Astrocyte (in vitro differentiated cells and primary cell): ENCODE results near the gene CD300LD. TPM values are rescaled to one million over a fixed set of nuclear protein-coding genes. Genes with fewer than 3 reads are reported as not detected.
A peak's percentile ranks its signal among the peaks of the same experiment; 100 is the strongest.

ENCODE experiments used
- DNase-seq: peaks from one replicate; pipeline ENCODE4 v3.0.0-alpha.2; 2010; ENCODE audit warnings: low read depth
- FAIRE-seq: peaks from 2 replicates; lab custom pipeline; 2011; peaks lifted over from hg19 to GRCh38; lab: Jason Lieb, UNC
- H2AFZ ChIP-seq: 2 replicates; pipeline ENCODE4 v1.6.0; 2012; ENCODE audit warnings: low read depth, low read length, inconsistent platforms
- H3K27ac ChIP-seq: 2 replicates; pipeline ENCODE4 v1.5.1; 2011; ENCODE audit warnings: low read depth, low read length, inconsistent platforms
- H3K27me3 ChIP-seq: 2 replicates; pipeline ENCODE4 v1.6.0; 2011; ENCODE audit warnings: low read length, inconsistent platforms; ENCODE audit not compliant: insufficient read depth
- H3K36me3 ChIP-seq: 2 replicates; pipeline ENCODE4 v1.5.1; 2011; ENCODE audit warnings: low read length, inconsistent platforms; ENCODE audit not compliant: insufficient read depth
- H3K4me1 ChIP-seq: 2 replicates; pipeline ENCODE4 v1.5.1; 2011; ENCODE audit warnings: low read length, inconsistent platforms; ENCODE audit not compliant: insufficient read depth
- H3K4me2 ChIP-seq: 2 replicates; pipeline ENCODE4 v1.6.0; 2012; ENCODE audit warnings: low read length, inconsistent platforms
- H3K4me3 ChIP-seq: 2 replicates; pipeline ENCODE4 v1.5.1; 2011; ENCODE audit warnings: low read depth, mild to moderate bottlenecking, low read length, inconsistent platforms; ENCODE audit not compliant: insufficient read depth
- H3K79me2 ChIP-seq: 2 replicates; pipeline ENCODE4 v1.6.0; 2012; ENCODE audit warnings: mild to moderate bottlenecking, low read length, inconsistent platforms; ENCODE audit not compliant: insufficient read depth
- H3K9ac ChIP-seq: 2 replicates; pipeline ENCODE4 v1.6.0; 2012; ENCODE audit warnings: mild to moderate bottlenecking, low read length, inconsistent platforms
- H3K9me3 ChIP-seq: 2 replicates; pipeline ENCODE4 v1.5.1; 2012; ENCODE audit warnings: low read depth, mild to moderate bottlenecking, low read length, inconsistent platforms; ENCODE audit not compliant: insufficient read depth
- H4K20me1 ChIP-seq: 2 replicates; pipeline ENCODE4 v1.6.0; 2012; ENCODE audit warnings: low read length, inconsistent platforms; ENCODE audit not compliant: insufficient read depth
- H3K27ac Mint-ChIP-seq: one replicate; pipeline ENCODE4 v1.8.0; 2021; ENCODE audit warnings: mild to moderate bottlenecking, mixed read lengths; ENCODE audit not compliant: unreplicated experiment
- H3K27me3 Mint-ChIP-seq: one replicate; pipeline ENCODE4 v1.8.0; 2021; ENCODE audit warnings: low read depth, mixed read lengths; ENCODE audit not compliant: unreplicated experiment
- H3K36me3 Mint-ChIP-seq: one replicate; pipeline ENCODE4 v1.8.0; 2021; ENCODE audit warnings: low read depth, mixed read lengths; ENCODE audit not compliant: unreplicated experiment
- H3K4me1 Mint-ChIP-seq: one replicate; pipeline ENCODE4 v1.8.0; 2021; ENCODE audit warnings: low read depth, mixed read lengths; ENCODE audit not compliant: unreplicated experiment
- H3K4me3 Mint-ChIP-seq: one replicate; pipeline ENCODE4 v1.8.0; 2021; ENCODE audit warnings: mild to moderate bottlenecking, moderate library complexity, mixed read lengths; ENCODE audit not compliant: unreplicated experiment
- H3K9me3 Mint-ChIP-seq: one replicate; pipeline ENCODE4 v1.8.0; 2021; ENCODE audit warnings: mild to moderate bottlenecking, mixed read lengths; ENCODE audit not compliant: unreplicated experiment
- CTCF ChIP-seq: IDR thresholded peaks from 2 replicates; pipeline ENCODE4 v1.5.1; 2011; ENCODE audit warnings: low read depth, mild to moderate bottlenecking, inconsistent platforms, low read length, moderate library complexity; ENCODE audit not compliant: insufficient read depth
- EZH2 ChIP-seq: IDR thresholded peaks from 2 replicates; pipeline ENCODE4 v1.6.1; 2012; ENCODE audit warnings: mild to moderate bottlenecking, low read length, inconsistent platforms; ENCODE audit not compliant: insufficient read depth
- total RNA-seq: library from RNA; stranded (reverse); gene quantifications from 2 replicates; pipeline ENCODE4 v1.2.1, GENCODE V29; 2021

The CD300LD gene
- total RNA-seq, 1 donor from 2014 or later: not detected

- peak within 1 kb of the TSS; percentile 37 for H3K27ac Mint-ChIP-seq
- peaks cover 2% of the 10 kb centered on the region for H3K36me3 Mint-ChIP-seq
- H3K27me3 Mint-ChIP-seq: peaks cover 14% of the 10 kb centered on the region
- no peak for DNase-seq
- H3K9me3 Mint-ChIP-seq: peaks cover 10% of the 10 kb centered on the region
- Histone ChIP-seq H3K4me3 (no peak within 1 kb of the TSS), H3K27ac (no peak within 1 kb of the TSS), H4K20me1 (peaks cover 8% of the 10 kb centered on the region), H3K4me1 (peaks cover 11% of the 10 kb centered on the region), H3K4me2 (no peak within 1 kb of the TSS), H3K79me2 (no peaks in the 10 kb centered on the region), H3K36me3 (no peaks in the 10 kb centered on the region), H3K9me3 (peaks cover 6% of the 10 kb centered on the region), H3K9ac (peak within 1 kb of the TSS; percentile 65), H3K27me3 (peaks cover 12% of the 10 kb centered on the region), H2AFZ (no peak within 1 kb of the TSS)
- TF ChIP-seq EZH2 (no peak), CTCF (no peak)
- H3K4me1 Mint-ChIP-seq: peaks cover 20% of the 10 kb centered on the region
- FAIRE-seq: no peak
- H3K4me3 Mint-ChIP-seq: no peak within 1 kb of the TSS
These were observed 24.7 kb downstream of the CD300LD start, which contains the start of gene CD300H for GRCh38 chr17:74567397-74567796. Gene CD300H (minus strand): TSS chr17:74567509.

GRCh38 chr17:74566132-74566753 lies 25.8 kb downstream of the CD300LD start:
- H3K9me3 Mint-ChIP-seq: peaks cover 2% of the 10 kb centered on the region

More at GRCh38 chr17:74566132-74566753, 25.8 kb downstream of the CD300LD start:
- peaks cover 23% of the 10 kb centered on the region for H3K27me3 Mint-ChIP-seq
- no peaks in the 10 kb centered on the region for H3K36me3 Mint-ChIP-seq
- peaks cover 20% of the 10 kb centered on the region for H3K4me1 Mint-ChIP-seq
- H3K4me3 Mint-ChIP-seq: no peak overlapping the region
- no peak overlapping the region for H3K4me3 ChIP-seq
- H3K79me2 ChIP-seq: no peaks in the 10 kb centered on the region
- H3K27me3 ChIP-seq: peaks cover 7% of the 10 kb centered on the region
- peak; percentile 49 for TF ChIP-seq CTCF
- TF ChIP-seq EZH2: no peak
- H3K36me3 ChIP-seq: no peaks in the 10 kb centered on the region
- peaks cover 8% of the 10 kb centered on the region for H4K20me1 ChIP-seq
- peaks cover 6% of the 10 kb centered on the region for H3K9me3 ChIP-seq
- H2AFZ ChIP-seq: no peak overlapping the region
- H3K4me2 ChIP-seq: no peak overlapping the region
- no peak overlapping the region for H3K27ac ChIP-seq
- peaks cover 11% of the 10 kb centered on the region for H3K4me1 ChIP-seq
- H3K9ac ChIP-seq: no peak overlapping the region
- no peak overlapping the region for H3K27ac Mint-ChIP-seq
- FAIRE-seq (no peak), DNase-seq (peak; percentile 25)
